CD14-positive monocyte (primary cell): Measurements from ENCODE around the gene GSTM4. TPM values are rescaled to one million over a fixed set of nuclear protein-coding genes. Genes with fewer than 3 reads are reported as not detected.
"Not testable (repeated sequence)": the region's sequence is repeated elsewhere in the genome, so short reads cannot be mapped to it uniquely, and the experiment has no call there.

ENCODE experiments used
- DNase-seq, 3 donors: peaks; one replicate each; pipeline ENCODE4 v3.0.0-alpha.2; 2011 to 2022
- H2AFZ ChIP-seq: 2 replicates; pipeline ENCODE4 v1.6.0; 2012; ENCODE audit warnings: mild to moderate bottlenecking, low read depth, low read length, inconsistent platforms; ENCODE audit not compliant: insufficient read depth, poor library complexity, severe bottlenecking
- H3K27ac ChIP-seq, 2 donors: 1 replicate in 1 of 2; 2 replicates in 1 of 2; pipeline ENCODE4 v1.5.1; 2012 to 2013; ENCODE audit warnings: low read length in 2 of 2, control low read depth in 1 of 2, inconsistent platforms in 1 of 2, low read depth in 1 of 2, mild to moderate bottlenecking in 1 of 2
- H3K27me3 ChIP-seq, 2 donors: one replicate each; pipeline versions ENCODE4 v1.6.0 to v1.6.1; 2011 to 2013; ENCODE audit warnings: low read length in 2 of 2; ENCODE audit not compliant: control insufficient read depth in 2 of 2, insufficient read depth in 2 of 2
- H3K36me3 ChIP-seq, 2 donors: replicated peaks in 1 of 2; 1 replicate in 1 of 2; 2 replicates in 1 of 2; pipeline versions ENCODE4 v1.5.1 to v1.6.1; 2012 to 2013; ENCODE audit warnings: low read length in 2 of 2, control low read depth in 1 of 2, inconsistent platforms in 1 of 2, mild to moderate bottlenecking in 1 of 2; ENCODE audit not compliant: insufficient read depth in 2 of 2, control insufficient read depth in 1 of 2
- H3K4me1 ChIP-seq, 2 donors: 1 replicate in 1 of 2; 2 replicates in 1 of 2; pipeline versions ENCODE4 v1.5.1 to v1.6.1; 2012 to 2013; ENCODE audit warnings: low read length in 2 of 2, control low read depth in 1 of 2, inconsistent platforms in 1 of 2, mild to moderate bottlenecking in 1 of 2, moderate library complexity in 1 of 2; ENCODE audit not compliant: insufficient read depth in 2 of 2, control insufficient read depth in 1 of 2
- H3K4me2 ChIP-seq: replicated peaks from 2 replicates; pipeline ENCODE3; 2012; ENCODE audit warnings: low read length, moderate library complexity, mild to moderate bottlenecking; ENCODE audit not compliant: poor library complexity, severe bottlenecking; ENCODE audit errors: extremely low read depth
- H3K4me3 ChIP-seq, 3 experiments: fragments of 200-600 bp in 1 of 3; sonication (generic) in 1 of 3; replicated peaks in 1 of 3; 1 replicate in 2 of 3; 2 replicates in 1 of 3; pipeline ENCODE4 v1.5.1; 2011 to 2013; ENCODE audit warnings: low read length in 3 of 3, mild to moderate bottlenecking in 3 of 3, control low read depth in 2 of 3, low read depth in 2 of 3, inconsistent platforms in 1 of 3, moderate library complexity in 1 of 3
- H3K79me2 ChIP-seq: 2 replicates; pipeline ENCODE4 v1.6.0; 2012; ENCODE audit warnings: mild to moderate bottlenecking, control low read depth, inconsistent platforms, low read length, moderate library complexity; ENCODE audit not compliant: insufficient read depth
- H3K9ac ChIP-seq: 2 replicates; pipeline ENCODE4 v1.6.0; 2017; ENCODE audit warnings: low read length, mild to moderate bottlenecking; ENCODE audit not compliant: insufficient read depth, poor library complexity, severe bottlenecking
- H3K9me3 ChIP-seq, 2 donors: replicated peaks in 1 of 2; 1 replicate in 1 of 2; 2 replicates in 1 of 2; pipeline versions ENCODE4 v1.5.1 to v1.6.1; 2012 to 2013; ENCODE audit warnings: low read length in 2 of 2, control low read depth in 1 of 2; ENCODE audit not compliant: control insufficient read depth in 1 of 2, insufficient read depth in 1 of 2
- H4K20me1 ChIP-seq: 2 replicates; pipeline ENCODE4 v1.6.0; 2012; ENCODE audit warnings: mild to moderate bottlenecking, low read length, control low read depth, moderate library complexity; ENCODE audit not compliant: insufficient read depth
- H3K27ac Mint-ChIP-seq, 7 donors: one replicate each; pipeline ENCODE4 v1.8.0; 2020; ENCODE audit warnings: mild to moderate bottlenecking in 7 of 7, mixed read lengths in 7 of 7, moderate library complexity in 6 of 7, inconsistent platforms in 2 of 7
- H3K27me3 Mint-ChIP-seq, 3 donors: one replicate each; pipeline ENCODE4 v1.8.0; 2021 to 2022; ENCODE audit warnings: low read depth in 3 of 3, mild to moderate bottlenecking in 3 of 3, mixed read lengths in 3 of 3, moderate library complexity in 3 of 3, inconsistent platforms in 1 of 3
- H3K36me3 Mint-ChIP-seq, 2 donors: one replicate each; pipeline ENCODE4 v1.8.0; 2020; ENCODE audit warnings: mixed read lengths in 2 of 2, inconsistent platforms in 1 of 2, mild to moderate bottlenecking in 1 of 2
- H3K4me1 Mint-ChIP-seq: one replicate; pipeline ENCODE4 v1.8.0; 2020; ENCODE audit warnings: mild to moderate bottlenecking, mixed read lengths
- H3K4me3 Mint-ChIP-seq, 2 donors: one replicate each; pipeline ENCODE4 v1.8.0; 2020; ENCODE audit warnings: mild to moderate bottlenecking in 2 of 2, mixed read lengths in 2 of 2, moderate library complexity in 1 of 2
- H3K9me3 Mint-ChIP-seq, 7 donors: one replicate each; pipeline ENCODE4 v1.8.0; 2020 to 2022; ENCODE audit warnings: mixed read lengths in 7 of 7, mild to moderate bottlenecking in 6 of 7, moderate library complexity in 6 of 7, inconsistent platforms in 2 of 7
- CTCF ChIP-seq: fragments of 200-600 bp; IDR thresholded peaks from one replicate; pipeline ENCODE4 v1.8.0; 2022; ENCODE audit warnings: antibody characterized with exemption, mild to moderate bottlenecking
- WGBS: methylation state at CpG from one replicate; pipeline ENCODE4 v1.1.5; 2013; ENCODE audit warnings: missing lambda C conversion rate; ENCODE audit not compliant: insufficient coverage; 5-methylcytosine and 5-hydroxymethylcytosine counted together
- intact Hi-C, 2 donors: fragments of 100-400 bp; cut with micrococcal nuclease; formaldehyde crosslinking; loops; one replicate each; pipeline versions ENCODE4 v1.15.0 to v1.15.1; 2023
- polyA plus RNA-seq, 3 donors: library from polyadenylated mRNA; depleted of rRNA in 1 of 3; unstranded in 2 of 3; stranded (reverse) in 1 of 3; fragments of 300-500 nt in 2 of 3; fragments of >200 nt in 1 of 3; fragmentation: Illumina TruSeq in 2 of 3; gene quantifications; 1 replicate in 2 of 3; 2 replicates in 1 of 3; pipeline ENCODE4 v1.2.3, GENCODE V29; 2012 to 2021

The GSTM4 gene
- polyA plus RNA-seq, 3 donors: 11.9 to 22.9 (median 15.9) TPM

GRCh38 chr1:109691759-109692158 is 35.9 kb downstream of the GSTM4 start:
- H3K4me1 ChIP-seq: peaks cover 0 to 10% of the 10 kb centered on the region in 2 donors
- WGBS: no CpG with 5 or more reads among the region's 6 CpGs
- H3K4me3 ChIP-seq: no peak overlapping the region
- no peaks in the 10 kb centered on the region for H4K20me1 ChIP-seq
- no peak for DNase-seq
- H3K9ac ChIP-seq: no peak overlapping the region
- no peaks in the 10 kb centered on the region for H3K36me3 ChIP-seq
- H3K9me3 Mint-ChIP-seq: no peaks in the 10 kb centered on the region
- H3K27ac Mint-ChIP-seq: no peak overlapping the region
- no peaks in the 10 kb centered on the region for H3K27me3 Mint-ChIP-seq
- H3K9me3 ChIP-seq: no peaks in the 10 kb centered on the region
- H3K4me2 ChIP-seq: no peak overlapping the region
- no peak overlapping the region for H3K27ac ChIP-seq
- no peaks in the 10 kb centered on the region for H3K4me1 Mint-ChIP-seq
- H3K36me3 Mint-ChIP-seq: peaks cover 0 to 14% of the 10 kb centered on the region in 2 donors
- H3K79me2 ChIP-seq: no peaks in the 10 kb centered on the region
- intact Hi-C loops: no loop called here
- H2AFZ ChIP-seq: no peak overlapping the region
- TF ChIP-seq CTCF: no peak
- no peaks in the 10 kb centered on the region for H3K27me3 ChIP-seq
- H3K4me3 Mint-ChIP-seq: no peak overlapping the region

- H3K9me3 ChIP-seq, H3K4me1 Mint-ChIP-seq, H3K9ac ChIP-seq, H3K27ac ChIP-seq, H3K9me3 Mint-ChIP-seq, H3K27me3 ChIP-seq, H3K27ac Mint-ChIP-seq, H3K4me1 ChIP-seq, H4K20me1 ChIP-seq, H3K4me2 ChIP-seq, H3K79me2 ChIP-seq, H3K4me3 Mint-ChIP-seq, H3K4me3 ChIP-seq, H3K36me3 ChIP-seq, H3K27me3 Mint-ChIP-seq, DNase-seq, H2AFZ ChIP-seq, intact Hi-C loops: not testable (repeated sequence)
- WGBS: no CpG with 5 or more reads among the region's 5 CpGs
- peaks cover 0 to 17% of the 10 kb centered on the region in 2 donors for H3K36me3 Mint-ChIP-seq
Observed at GRCh38 chr1:109694400-109694799, 38.5 kb downstream of the GSTM4 start.

- H4K20me1 ChIP-seq, H3K4me1 ChIP-seq, H3K4me3 ChIP-seq, H3K36me3 ChIP-seq, H3K4me3 Mint-ChIP-seq, H3K27ac Mint-ChIP-seq, H3K9me3 ChIP-seq, H3K27me3 ChIP-seq, H3K27ac ChIP-seq, DNase-seq, H3K27me3 Mint-ChIP-seq, H3K9ac ChIP-seq, intact Hi-C loops, H3K4me2 ChIP-seq, H2AFZ ChIP-seq, H3K9me3 Mint-ChIP-seq, H3K79me2 ChIP-seq, H3K4me1 Mint-ChIP-seq: not testable (repeated sequence)
- no CpG with 5 or more reads among the region's 3 CpGs for WGBS
- peaks cover 0 to 15% of the 10 kb centered on the region in 2 donors for H3K36me3 Mint-ChIP-seq
Observed at GRCh38 chr1:109695138-109695537, 39.2 kb downstream of the GSTM4 start.
